Measurements from ENCODE around the gene PHETA1. TPM values are rescaled to one million over a fixed set of nuclear protein-coding genes. Genes with fewer than 3 reads are reported as not detected.

Gene PHETA1
- total RNA-seq, 2 donors from 2014 or later: 11.5 to 13.4 TPM

DNA sequence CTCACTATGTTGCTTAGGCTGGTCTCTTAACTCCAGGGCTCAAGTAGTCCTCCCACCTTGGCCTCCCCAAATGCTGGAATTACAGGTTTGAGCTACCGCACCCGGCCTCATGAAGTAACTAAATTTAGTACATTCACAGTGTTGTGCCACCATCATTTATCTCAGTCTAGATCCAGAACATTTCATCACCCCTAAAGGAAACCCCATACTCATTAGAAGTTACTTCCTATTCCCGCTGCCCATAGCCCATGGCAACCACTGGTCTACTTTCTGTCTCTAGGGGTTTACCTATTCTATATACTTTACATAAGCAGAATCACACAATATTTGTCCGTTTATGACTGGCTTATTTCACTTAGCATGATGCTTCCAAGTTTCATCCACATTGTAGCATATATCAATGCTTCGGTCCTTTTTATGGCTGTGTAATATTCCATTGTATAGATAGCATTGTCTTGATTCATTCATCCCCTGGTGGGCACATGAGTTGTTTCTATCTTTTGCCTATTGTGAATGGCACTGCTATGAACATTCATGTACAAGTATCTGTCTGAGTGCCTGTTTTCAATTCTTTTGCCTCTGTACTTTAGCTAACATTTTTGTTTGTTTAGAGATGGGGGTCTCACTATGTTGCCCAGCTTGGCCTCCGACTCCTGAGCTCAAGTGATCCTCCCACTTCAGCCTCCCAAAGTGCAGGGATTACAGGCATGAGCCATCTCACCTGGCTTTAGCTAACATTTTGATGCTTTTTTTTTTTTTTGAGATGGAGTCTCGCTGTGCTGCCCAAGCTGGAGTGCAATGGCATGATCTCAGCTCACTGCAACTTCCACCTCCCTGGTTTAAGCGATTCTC, 26.7 kb upstream of the PHETA1 start:
- no peaks in the 10 kb centered on the region for H3K27me3 ChIP-seq
- H3K9me3 ChIP-seq: no peaks in the 10 kb centered on the region
- no peak overlapping the region for H3K27ac ChIP-seq
- no peak for DNase-seq (ENCODE audit: low spot score)
- TF ChIP-seq, protein P1, sequence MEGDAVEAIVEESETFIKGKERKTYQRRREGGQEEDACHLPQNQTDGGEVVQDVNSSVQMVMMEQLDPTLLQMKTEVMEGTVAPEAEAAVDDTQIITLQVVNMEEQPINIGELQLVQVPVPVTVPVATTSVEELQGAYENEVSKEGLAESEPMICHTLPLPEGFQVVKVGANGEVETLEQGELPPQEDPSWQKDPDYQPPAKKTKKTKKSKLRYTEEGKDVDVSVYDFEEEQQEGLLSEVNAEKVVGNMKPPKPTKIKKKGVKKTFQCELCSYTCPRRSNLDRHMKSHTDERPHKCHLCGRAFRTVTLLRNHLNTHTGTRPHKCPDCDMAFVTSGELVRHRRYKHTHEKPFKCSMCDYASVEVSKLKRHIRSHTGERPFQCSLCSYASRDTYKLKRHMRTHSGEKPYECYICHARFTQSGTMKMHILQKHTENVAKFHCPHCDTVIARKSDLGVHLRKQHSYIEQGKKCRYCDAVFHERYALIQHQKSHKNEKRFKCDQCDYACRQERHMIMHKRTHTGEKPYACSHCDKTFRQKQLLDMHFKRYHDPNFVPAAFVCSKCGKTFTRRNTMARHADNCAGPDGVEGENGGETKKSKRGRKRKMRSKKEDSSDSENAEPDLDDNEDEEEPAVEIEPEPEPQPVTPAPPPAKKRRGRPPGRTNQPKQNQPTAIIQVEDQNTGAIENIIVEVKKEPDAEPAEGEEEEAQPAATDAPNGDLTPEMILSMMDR (IDR thresholded peaks at IDR 0.05): no peak
- H3K4me1 ChIP-seq: peaks cover 0 to 4% of the 10 kb centered on the region in 2 donors
- H3K36me3 ChIP-seq: no peaks in the 10 kb centered on the region
- H3K4me3 ChIP-seq: no peak overlapping the region

GRCh38 chr12:111394480-111394879, 25.6 kb upstream of the PHETA1 start:
- peaks cover 0 to 4% of the 10 kb centered on the region in 2 donors for H3K4me1 ChIP-seq

GRCh38 chr12:111393700-111394300, 24.9 kb upstream of the PHETA1 start:
- peak; percentile 69 for DNase-seq (ENCODE audit: low spot score)
- H3K4me3 ChIP-seq: no peak overlapping the region

More at GRCh38 chr12:111394480-111394879, 25.6 kb upstream of the PHETA1 start:
- Histone ChIP-seq H3K9me3 (no peaks in the 10 kb centered on the region), H3K27me3 (no peaks in the 10 kb centered on the region), H3K4me3 (no peak overlapping the region), H3K27ac (no peak overlapping the region), H3K36me3 (no peaks in the 10 kb centered on the region)
- TF ChIP-seq, protein P1 (IDR thresholded peaks at IDR 0.05): no peak
- DNase-seq (ENCODE audit: low spot score): no peak

GRCh38 chr12:111390910-111391309, 22.0 kb upstream of the PHETA1 start:
- no peak for DNase-seq (ENCODE audit: low spot score)
- no peaks in the 10 kb centered on the region for H3K27me3 ChIP-seq

More at GRCh38 chr12:111393700-111394300, 24.9 kb upstream of the PHETA1 start:
- H3K36me3 ChIP-seq: no peaks in the 10 kb centered on the region
- H3K9me3 ChIP-seq: no peaks in the 10 kb centered on the region
- H3K27ac ChIP-seq: peak overlapping the region in 1 of 2 donors; percentile 6
- TF ChIP-seq, protein P1 (IDR thresholded peaks at IDR 0.05): no peak
- no peaks in the 10 kb centered on the region for H3K27me3 ChIP-seq
- peaks cover 0 to 4% of the 10 kb centered on the region in 2 donors for H3K4me1 ChIP-seq

GRCh38 chr12:111389635-111390034, 20.7 kb upstream of the PHETA1 start:
- Histone ChIP-seq H3K27ac (no peak overlapping the region), H3K9me3 (no peaks in the 10 kb centered on the region), H3K27me3 (no peaks in the 10 kb centered on the region), H3K4me1 (no peaks in the 10 kb centered on the region), H3K36me3 (no peaks in the 10 kb centered on the region), H3K4me3 (no peak overlapping the region)
- TF ChIP-seq, protein P1 (IDR thresholded peaks at IDR 0.05): no peak
- DNase-seq (ENCODE audit: low spot score): no peak

More at GRCh38 chr12:111390910-111391309, 22.0 kb upstream of the PHETA1 start:
- no peaks in the 10 kb centered on the region for H3K36me3 ChIP-seq
- H3K4me1 ChIP-seq: no peaks in the 10 kb centered on the region
- H3K9me3 ChIP-seq: no peaks in the 10 kb centered on the region
- TF ChIP-seq, protein P1 (IDR thresholded peaks at IDR 0.05): no peak
- no peak overlapping the region for H3K27ac ChIP-seq
- no peak overlapping the region for H3K4me3 ChIP-seq
